T1000 (cell line): Measurements from ENCODE around the gene HTRA3.

Experiments
- DNase-seq: peaks from one replicate; lab custom pipeline; 2025; ENCODE audit warnings: mixed read lengths; lab: John Stamatoyannopoulos, UW

The HTRA3 gene

DNA sequence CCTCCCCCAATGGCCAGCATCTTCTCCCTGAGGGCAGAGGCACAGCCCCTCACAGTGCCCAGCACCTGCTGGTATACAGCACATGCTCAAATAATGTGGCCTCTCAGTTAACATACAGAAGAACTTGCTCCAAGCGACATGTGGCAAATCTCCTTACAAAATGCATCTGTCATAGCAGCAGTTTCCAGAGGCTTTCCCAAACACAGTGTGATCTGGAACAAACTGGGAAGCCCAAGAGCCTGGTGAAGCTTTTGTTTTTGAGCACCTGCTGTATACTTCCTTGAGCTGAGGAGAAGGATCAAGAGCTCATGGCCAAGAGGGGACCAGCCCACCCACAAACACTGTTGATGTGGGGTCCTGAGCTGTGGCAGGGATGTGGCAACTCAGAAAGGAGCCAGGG is 34.8 kb upstream of the HTRA3 start:
- no peak for DNase-seq

DNA sequence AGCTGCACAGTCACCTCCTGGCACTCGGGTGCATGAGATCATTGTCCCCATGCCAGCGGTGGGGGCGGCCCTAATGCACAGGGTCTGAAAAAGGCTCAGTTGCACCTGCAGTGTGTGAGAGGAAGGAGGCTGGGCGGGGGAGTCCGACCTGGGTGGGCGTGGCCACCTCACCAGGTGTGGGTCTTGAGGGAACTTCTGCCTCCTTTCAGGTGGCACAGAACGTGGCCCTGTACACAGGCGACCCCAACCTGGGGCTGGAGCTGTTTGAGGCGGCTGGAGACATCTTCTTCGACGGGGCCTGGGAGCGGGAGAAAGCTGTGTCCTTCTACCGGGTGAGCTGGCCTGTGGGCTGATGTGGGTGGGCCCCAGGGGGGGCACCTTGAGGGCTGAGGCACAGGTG is 34.3 kb upstream of the HTRA3 start:
- DNase-seq, result no peak

GRCh38 chr4:8235686-8236085 is 33.9 kb upstream of the HTRA3 start:
- DNase-seq, result no peak

- DNase-seq, result no peak
These were observed 33.2 kb upstream of the HTRA3 start for GRCh38 chr4:8236106-8236919.

DNA sequence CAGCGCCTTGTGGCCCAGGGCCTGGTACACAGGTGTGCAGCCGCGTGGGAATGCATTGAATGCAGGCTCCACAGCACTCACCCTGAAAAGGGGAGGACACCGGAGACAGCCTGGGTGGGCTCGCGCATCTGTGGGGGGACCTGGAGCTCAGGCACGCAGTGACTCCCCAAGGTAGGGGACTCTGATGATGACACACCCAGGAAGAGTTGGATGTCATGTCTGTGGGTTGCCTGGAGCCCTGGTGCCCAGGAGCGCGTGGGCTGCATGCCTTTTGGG is 32.7 kb upstream of the HTRA3 start:
- no peak for DNase-seq

- no peak for DNase-seq
These were observed 32.1 kb upstream of the HTRA3 start for GRCh38 chr4:8237256-8237989.

GRCh38 chr4:8238036-8238511 is 31.5 kb upstream of the HTRA3 start:
- DNase-seq, result no peak

DNA sequence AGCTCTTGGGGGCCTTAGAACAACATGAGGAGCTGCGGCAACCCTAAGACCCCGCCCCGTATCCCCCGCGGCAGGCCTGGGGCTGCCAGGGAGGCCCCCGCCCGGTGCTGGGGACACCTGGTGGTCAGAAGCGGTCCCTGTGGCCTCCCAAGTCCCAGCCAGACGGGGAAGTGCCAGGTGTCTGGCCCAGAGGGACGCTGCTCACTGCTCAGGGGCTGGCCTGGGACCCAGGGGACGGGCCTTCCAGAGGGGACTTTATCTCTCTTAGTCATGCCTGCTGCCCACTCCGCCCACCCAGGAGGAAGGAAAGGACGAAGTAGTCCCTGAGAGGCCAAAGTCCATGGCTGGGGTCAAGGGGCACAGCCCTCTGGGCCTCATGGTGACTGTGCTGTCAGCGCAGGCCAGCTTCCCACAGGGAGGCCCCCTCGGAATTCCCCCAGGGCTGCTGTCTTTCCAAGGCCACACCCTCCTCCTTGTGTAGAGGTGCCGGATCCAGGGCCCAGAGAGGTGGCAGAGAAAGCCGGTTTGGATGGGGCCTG is 31.0 kb upstream of the HTRA3 start:
- DNase-seq, result no peak

DNA sequence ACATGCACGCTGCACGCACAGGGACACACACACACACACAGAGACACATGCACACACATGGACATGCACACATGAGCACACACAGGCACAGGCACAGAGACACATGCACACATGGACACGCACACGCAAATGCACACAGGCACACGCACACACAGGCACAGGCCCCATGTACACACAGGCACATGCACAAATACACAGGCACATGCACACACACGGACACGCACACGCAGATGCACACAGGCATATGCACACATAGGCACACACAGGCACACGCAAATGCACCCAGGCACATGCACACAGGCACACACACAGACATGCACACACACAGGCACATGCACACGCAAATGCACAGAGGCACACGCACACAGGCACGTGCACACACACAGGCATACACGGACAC is 30.3 kb upstream of the HTRA3 start:
- no peak for DNase-seq

DNA sequence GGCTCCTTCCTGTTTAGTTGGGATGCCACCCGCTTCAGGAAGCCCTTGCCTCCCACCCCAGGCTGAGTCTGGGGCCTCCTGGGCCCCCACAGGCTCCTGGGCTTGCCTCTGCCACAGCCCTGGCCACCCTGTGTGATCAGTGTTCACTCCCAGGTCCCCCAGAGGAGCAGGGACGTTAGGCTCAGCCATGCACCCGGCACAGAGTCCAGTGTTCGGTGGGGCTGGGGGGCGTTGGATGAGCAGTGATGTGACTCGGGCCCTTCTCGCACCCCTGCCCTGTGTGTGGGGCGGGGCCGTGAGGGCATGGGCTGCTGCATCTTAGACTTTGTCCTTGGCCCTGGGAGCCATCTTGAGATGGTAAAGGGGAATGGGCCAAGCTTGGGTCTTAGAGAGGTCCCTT is 29.9 kb upstream of the HTRA3 start:
- DNase-seq, result no peak

DNA sequence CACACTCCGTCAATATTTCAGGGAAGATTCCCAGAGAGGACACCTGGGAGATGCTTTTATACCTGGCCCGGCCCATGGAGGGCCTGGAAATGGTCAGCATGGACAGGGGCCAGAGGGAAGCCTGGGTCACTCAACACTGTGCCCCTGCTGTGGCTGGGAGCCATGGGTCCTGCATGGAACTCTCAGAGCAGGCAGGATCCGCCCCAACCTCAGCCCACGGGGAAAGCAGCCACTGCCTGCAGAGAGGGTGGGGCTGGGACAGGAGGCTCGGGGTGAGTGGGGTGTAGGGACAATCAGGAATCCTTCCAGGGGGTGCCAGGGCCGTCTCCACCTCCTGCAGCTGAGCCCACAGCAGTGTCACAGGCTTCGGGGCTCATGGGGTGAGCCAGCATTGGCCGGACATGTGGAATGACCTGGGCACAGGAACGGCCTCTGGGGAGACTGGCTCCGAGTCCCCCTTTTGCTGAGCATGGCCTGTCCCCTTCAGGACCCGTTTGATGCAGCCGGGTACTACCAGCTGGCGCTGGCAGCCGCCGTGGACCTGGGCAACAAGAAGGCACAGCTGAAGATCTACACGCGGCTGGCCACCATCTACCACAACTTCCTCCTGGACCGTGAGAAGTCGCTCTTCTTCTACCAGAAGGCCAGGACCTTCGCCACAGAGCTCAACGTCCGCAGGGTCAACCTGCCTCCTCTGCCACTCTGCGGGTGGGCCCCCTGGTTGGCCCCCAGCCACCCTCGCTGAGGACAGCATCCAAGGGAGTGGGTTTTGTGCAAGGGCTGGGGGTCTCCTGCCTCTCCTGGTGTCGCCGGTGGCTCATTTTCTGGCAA is 29.1 kb upstream of the HTRA3 start:
- DNase-seq, result no peak

DNA sequence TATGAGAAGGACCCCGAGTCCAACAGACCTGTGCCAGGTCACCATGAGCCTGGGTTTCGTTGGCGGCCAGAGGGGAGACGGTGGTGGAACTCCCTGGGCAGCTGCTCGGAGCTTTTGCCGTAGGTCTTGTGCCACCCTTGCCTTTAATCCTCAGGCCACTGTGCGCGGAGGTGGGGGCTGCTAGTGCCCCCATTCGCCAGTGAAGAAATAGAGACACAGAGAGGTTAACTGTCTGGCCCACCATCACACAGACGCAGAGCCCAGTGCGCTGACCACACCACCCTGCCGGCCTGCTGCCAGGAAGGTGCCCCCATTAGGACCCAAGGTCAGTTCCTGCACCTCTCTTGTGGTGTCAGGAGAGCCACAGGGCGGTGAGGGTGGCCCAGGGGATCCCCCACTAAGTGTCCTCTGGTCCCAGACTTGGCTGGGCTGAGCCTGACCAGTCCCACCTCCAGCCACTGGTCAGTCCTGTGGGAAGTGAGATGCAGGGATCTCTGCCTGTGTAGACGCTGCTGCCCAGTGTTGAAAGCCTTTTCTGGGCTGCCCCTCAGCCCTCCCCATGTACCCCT is 28.3 kb upstream of the HTRA3 start:
- DNase-seq, result no peak

DNA sequence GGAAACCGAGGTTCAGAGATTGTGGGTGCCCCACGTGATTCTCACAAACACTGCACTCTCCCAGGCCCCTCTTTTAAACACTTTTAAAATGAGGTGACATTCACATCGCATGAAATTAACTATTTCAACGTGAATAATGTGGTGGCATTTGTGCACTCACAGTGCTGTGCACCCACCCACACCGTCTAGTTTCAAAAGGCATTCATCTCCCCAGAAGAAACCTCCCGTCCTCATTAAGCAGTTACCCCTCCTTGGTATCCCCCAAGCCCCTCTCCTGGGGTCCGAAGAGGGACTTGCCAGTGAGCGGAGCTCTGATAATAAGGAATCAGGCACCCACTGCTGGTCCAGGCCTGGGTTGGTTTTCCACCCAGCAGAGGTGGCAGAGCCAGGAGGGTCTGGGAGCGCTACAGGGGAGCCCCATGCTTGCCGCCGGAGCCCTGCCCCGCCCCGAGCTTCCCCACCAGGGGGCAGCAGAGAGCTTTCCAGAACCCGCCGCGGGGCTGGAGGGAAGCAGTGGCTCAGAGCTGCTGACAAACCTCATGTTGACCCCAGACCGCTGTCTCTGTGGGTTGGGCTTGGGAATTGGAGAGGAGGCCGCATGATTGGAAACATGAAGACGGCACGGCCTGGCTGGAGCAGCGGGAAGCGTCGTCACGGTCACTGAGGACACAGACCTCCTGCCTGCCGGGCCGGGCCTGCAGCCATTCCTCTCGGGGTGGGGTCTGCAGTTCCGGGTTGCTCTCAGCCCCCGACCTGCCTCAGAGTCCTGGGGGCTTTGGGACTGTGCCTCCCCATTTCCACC is 27.5 kb upstream of the HTRA3 start:
- DNase-seq, result peak; percentile 86

DNA sequence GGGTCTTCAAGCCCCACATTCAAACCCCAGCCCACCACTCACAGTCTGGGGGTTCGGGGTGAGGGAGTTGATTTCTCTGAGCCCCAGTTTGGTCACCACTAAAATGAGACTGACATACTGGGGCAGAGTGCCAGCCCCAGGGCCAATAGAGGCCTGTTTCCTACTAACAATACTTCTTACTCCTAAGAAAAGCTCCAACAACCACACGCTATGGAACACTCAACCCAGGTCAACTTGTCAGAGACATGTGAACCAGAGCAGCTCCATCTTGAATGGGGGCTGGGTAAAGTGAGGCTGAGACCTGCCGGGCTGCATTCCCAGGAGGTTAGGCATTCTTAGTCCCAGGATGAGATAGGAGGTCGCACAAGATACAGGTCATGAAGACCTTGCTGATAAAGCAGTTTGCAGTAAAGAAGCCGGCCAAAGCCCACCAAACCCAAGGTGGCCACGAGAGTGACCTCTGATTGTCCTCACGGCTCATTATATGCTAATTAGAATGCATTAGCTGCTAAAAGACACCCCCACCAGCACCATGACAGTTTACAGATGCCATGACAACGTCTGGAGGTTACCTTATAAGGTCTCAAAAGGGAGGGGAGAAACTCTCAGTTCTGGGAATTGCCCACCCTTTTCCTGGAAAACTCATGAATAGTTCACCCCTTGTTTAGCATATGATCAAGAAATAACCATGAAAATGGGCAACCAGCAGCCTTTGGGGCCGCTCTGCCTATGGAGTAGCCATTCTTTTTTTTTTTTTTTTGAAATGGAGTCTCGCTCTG is 26.6 kb upstream of the HTRA3 start:
- DNase-seq, result no peak

- no peak for DNase-seq
These were observed 25.4 kb upstream of the HTRA3 start for GRCh38 chr4:8244001-8244757.

DNA sequence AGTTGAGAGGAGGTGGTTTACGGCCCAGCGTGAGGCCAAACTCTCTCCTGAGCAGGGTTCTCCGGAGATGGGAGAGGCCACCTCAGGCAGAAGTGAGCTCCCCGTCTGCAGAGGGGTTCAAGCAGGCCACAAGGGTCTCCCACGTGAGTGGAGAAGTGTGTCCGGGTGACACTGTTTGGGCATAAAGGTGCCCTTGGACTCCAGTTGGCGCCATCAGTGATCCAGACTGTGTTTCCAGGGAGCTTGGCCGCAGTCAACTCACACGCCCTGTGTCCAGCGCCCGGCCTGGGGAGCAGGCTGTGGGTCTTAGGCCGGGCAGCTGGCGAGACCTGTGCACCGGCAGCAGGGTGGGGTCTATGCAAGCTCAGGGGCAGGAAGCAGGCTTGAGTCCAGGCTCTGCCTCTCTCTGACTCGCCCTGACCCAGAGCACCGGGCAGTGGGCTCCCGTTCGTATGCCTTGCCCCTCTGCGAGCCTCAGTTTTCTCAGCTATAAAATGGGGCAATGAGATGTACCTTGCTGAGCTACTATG is 24.6 kb upstream of the HTRA3 start:
- no peak for DNase-seq

DNA sequence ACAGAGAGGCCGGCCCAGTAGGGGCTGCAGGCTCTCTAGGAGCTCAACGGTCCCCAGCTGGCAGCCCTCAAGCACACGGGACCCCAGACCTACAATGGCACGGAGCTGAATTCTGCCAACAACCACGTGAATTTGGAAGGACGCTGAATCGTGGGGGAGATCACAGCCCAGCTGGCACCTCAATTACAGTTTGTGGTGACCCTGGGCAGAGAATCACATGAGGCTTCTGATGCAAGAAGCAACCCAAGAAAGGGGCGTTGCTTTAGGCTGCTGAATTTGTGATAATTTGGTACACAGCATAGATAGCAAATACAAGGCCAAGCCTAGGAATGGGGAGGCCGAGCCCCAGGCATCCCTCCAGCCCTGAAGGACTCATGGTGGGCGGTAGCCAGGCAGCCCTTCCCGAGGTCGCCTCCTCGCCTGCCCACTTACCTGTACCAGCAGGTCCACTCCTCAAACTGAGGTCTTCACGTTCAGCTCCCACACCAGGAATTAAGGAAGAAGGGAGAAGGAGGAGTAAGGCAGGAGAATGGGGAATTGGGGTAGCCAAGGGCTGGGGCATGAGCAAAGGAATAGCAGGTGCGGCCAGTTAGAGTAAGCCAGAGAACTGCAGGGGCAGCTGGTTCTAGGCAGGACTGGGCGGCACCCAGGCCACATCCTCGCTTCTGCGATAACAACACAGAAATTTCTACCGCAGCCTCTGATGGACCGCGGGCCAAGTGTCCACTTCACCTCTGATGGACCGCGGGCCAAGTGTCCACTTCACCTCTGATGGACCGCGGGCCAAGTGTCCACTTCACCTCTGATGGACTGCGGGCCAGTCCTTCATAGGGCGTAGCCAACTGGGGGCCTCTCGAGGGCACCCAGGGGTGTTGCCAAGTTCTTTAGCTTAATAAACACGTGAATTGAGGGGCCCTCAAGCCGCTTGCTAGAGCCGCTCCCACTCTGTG is 23.4 kb upstream of the HTRA3 start:
- DNase-seq, result no peak
